Neuronal stem cell (in vitro differentiated cells): Measurements from ENCODE around the gene GPC1.
"Not testable (repeated sequence)": the region's sequence is repeated elsewhere in the genome, so short reads cannot be mapped to it uniquely, and the experiment has no call there.

Experiments used
- DNase-seq: peaks from one replicate; pipeline ENCODE4 v3.0.0-alpha.2; 2013; ENCODE audit warnings: low spot score
- H2AFZ ChIP-seq: one replicate; pipeline ENCODE4 v1.6.1; 2013; ENCODE audit warnings: mild to moderate bottlenecking, low read length, inconsistent platforms
- H2AK5ac ChIP-seq: 2 replicates; pipeline ENCODE4 v1.6.1; 2013; ENCODE audit warnings: low read depth, mild to moderate bottlenecking, inconsistent platforms, low read length, moderate library complexity, mixed read lengths
- H2BK120ac ChIP-seq: 2 replicates; pipeline ENCODE4 v1.6.1; 2013; ENCODE audit warnings: low read depth, mild to moderate bottlenecking, inconsistent platforms, low read length, moderate library complexity, mixed read lengths
- H2BK12ac ChIP-seq: one replicate; pipeline ENCODE4 v1.6.1; 2013; ENCODE audit warnings: low read length, inconsistent platforms
- H2BK15ac ChIP-seq: 2 replicates; pipeline ENCODE4 v1.6.1; 2013; ENCODE audit warnings: mild to moderate bottlenecking, low read length, inconsistent platforms, mixed read lengths
- H2BK5ac ChIP-seq: one replicate; pipeline ENCODE4 v1.6.1; 2013; ENCODE audit warnings: inconsistent platforms, mild to moderate bottlenecking, low read length, moderate library complexity
- H3K14ac ChIP-seq: one replicate; pipeline ENCODE4 v1.6.1; 2013; ENCODE audit warnings: low read length, inconsistent platforms
- H3K18ac ChIP-seq: 2 replicates; pipeline ENCODE4 v1.6.1; 2013; ENCODE audit warnings: low read length, inconsistent platforms
- H3K23ac ChIP-seq: 2 replicates; pipeline ENCODE4 v1.6.1; 2013; ENCODE audit warnings: low read depth, mild to moderate bottlenecking, mixed read lengths, low read length, inconsistent platforms; ENCODE audit not compliant: poor library complexity
- H3K27ac ChIP-seq: replicated peaks from 3 replicates; pipeline ENCODE4 v1.5.1; 2013; ENCODE audit warnings: low read length, inconsistent platforms
- H3K27me3 ChIP-seq, 3 experiments: 2 replicates each; pipeline ENCODE4 v1.6.1; 2013; ENCODE audit warnings: low read length in 3 of 3, mild to moderate bottlenecking in 2 of 3, inconsistent platforms in 1 of 3, low read depth in 1 of 3, mixed read lengths in 1 of 3, moderate library complexity in 1 of 3; ENCODE audit not compliant: control insufficient read depth in 3 of 3, insufficient read depth in 3 of 3
- H3K36me3 ChIP-seq, 2 donors: replicated peaks in 1 of 2; 2 replicates each; pipeline ENCODE4 v1.6.1; 2013; ENCODE audit warnings: low read length in 2 of 2; ENCODE audit not compliant: control insufficient read depth in 2 of 2, insufficient read depth in 2 of 2
- H3K4ac ChIP-seq: 2 replicates; pipeline ENCODE4 v1.6.1; 2013; ENCODE audit warnings: inconsistent platforms, mild to moderate bottlenecking, low read length, moderate library complexity
- H3K4me1 ChIP-seq, 2 donors: 1 replicate in 1 of 2; 2 replicates in 1 of 2; pipeline ENCODE4 v1.6.1; 2013; ENCODE audit warnings: low read length in 2 of 2, low read depth in 1 of 2; ENCODE audit not compliant: control insufficient read depth in 2 of 2, insufficient read depth in 1 of 2
- H3K4me2 ChIP-seq: one replicate; pipeline ENCODE4 v1.6.1; 2013; ENCODE audit warnings: mild to moderate bottlenecking, low read length, inconsistent platforms; ENCODE audit not compliant: insufficient read depth, poor library complexity, severe bottlenecking
- H3K4me3 ChIP-seq, 2 donors: 2 replicates each; pipeline ENCODE4 v1.5.1; 2013; ENCODE audit warnings: low read length in 2 of 2, mild to moderate bottlenecking in 2 of 2, inconsistent platforms in 1 of 2, moderate library complexity in 1 of 2
- H3K79me1 ChIP-seq: one replicate; pipeline ENCODE4 v1.6.1; 2013; ENCODE audit warnings: low read depth, mild to moderate bottlenecking, inconsistent platforms, low read length, moderate library complexity
- H3K9ac ChIP-seq: one replicate; pipeline ENCODE4 v1.6.1; 2013; ENCODE audit warnings: mild to moderate bottlenecking, low read depth, low read length, inconsistent platforms; ENCODE audit not compliant: poor library complexity
- H3K9me3 ChIP-seq, 2 donors: replicated peaks in 1 of 2; 2 replicates each; pipeline versions ENCODE3 to v1.6.1; 2013; ENCODE audit warnings: low read length in 2 of 2, mild to moderate bottlenecking in 2 of 2, inconsistent platforms in 1 of 2, low read depth in 1 of 2, mixed read lengths in 1 of 2, moderate library complexity in 1 of 2; ENCODE audit not compliant: control insufficient read depth in 2 of 2, insufficient read depth in 1 of 2
- H4K8ac ChIP-seq: one replicate; pipeline ENCODE4 v1.6.1; 2013; ENCODE audit warnings: low read depth, mild to moderate bottlenecking, inconsistent platforms, low read length, moderate library complexity
- H4K91ac ChIP-seq: one replicate; pipeline ENCODE4 v1.6.1; 2013; ENCODE audit warnings: low read length, low read depth, mild to moderate bottlenecking, inconsistent platforms; ENCODE audit not compliant: poor library complexity
- WGBS, 2 donors: extraction: QIAGEN DNeasy Blood & Tissue Kit; methylation state at CpG; one replicate each; pipeline ENCODE4 v1.1.7; 2013; ENCODE audit warnings: missing lambda C conversion rate in 2 of 2, mixed read lengths in 1 of 2; ENCODE audit not compliant: insufficient read length in 2 of 2, insufficient replicate concordance in 1 of 2; ENCODE audit errors: extremely low coverage in 2 of 2; 5-methylcytosine and 5-hydroxymethylcytosine counted together

GPC1 gene

GRCh38 chr2:240494194-240494793 lies 58.8 kb downstream of the GPC1 start:
- Histone ChIP-seq H2BK5ac (no peak overlapping the region), H4K8ac (no peak overlapping the region), H3K23ac (no peak overlapping the region), H3K27me3 (no peaks in the 10 kb centered on the region), H3K14ac (no peak overlapping the region), H3K9ac (no peak overlapping the region), H3K9me3 (peaks cover 5 to 21% of the 10 kb centered on the region in 2 donors), H3K4me2 (no peak overlapping the region), H3K79me1 (peaks cover 2% of the 10 kb centered on the region), H2BK15ac (no peak overlapping the region), H3K18ac (no peak overlapping the region), H3K4ac (no peak overlapping the region), H2AFZ (no peak overlapping the region), H2AK5ac (no peak overlapping the region), H3K4me1 (no peaks in the 10 kb centered on the region), H3K4me3 (peak overlapping the region in 1 of 2 donors; percentile 47), H2BK12ac (no peak overlapping the region), H4K91ac (no peak overlapping the region), H3K27ac (no peak overlapping the region), H2BK120ac (no peak overlapping the region), H3K36me3 (peaks cover 0 to 28% of the 10 kb centered on the region in 2 donors)
- no CpG with 5 or more reads among the region's 1 CpG for WGBS, 2 donors
- no peak for DNase-seq

- H3K9ac ChIP-seq, H3K27ac ChIP-seq, H3K79me1 ChIP-seq, H3K14ac ChIP-seq, H3K27me3 ChIP-seq, H2AFZ ChIP-seq, H2BK120ac ChIP-seq, H2AK5ac ChIP-seq, H2BK15ac ChIP-seq, H3K4me2 ChIP-seq, H4K8ac ChIP-seq, DNase-seq, H3K4me3 ChIP-seq, H3K4ac ChIP-seq, H3K4me1 ChIP-seq, H3K18ac ChIP-seq, H4K91ac ChIP-seq, H2BK5ac ChIP-seq, H2BK12ac ChIP-seq, H3K23ac ChIP-seq: not testable (repeated sequence)
- Histone ChIP-seq H3K36me3 (peaks cover 0 to 35% of the 10 kb centered on the region in 2 donors), H3K9me3 (peaks cover 5 to 21% of the 10 kb centered on the region in 2 donors)
- WGBS, 2 donors = no CpG with 5 or more reads among the region's 11 CpGs
Measured at GRCh38 chr2:240494942-240495341, 59.5 kb downstream of the GPC1 start.

- WGBS, 2 donors = no CpG with 5 or more reads among the region's 7 CpGs
Measured at GRCh38 chr2:240497082-240497481, 61.6 kb downstream of the GPC1 start.

GRCh38 chr2:240498171-240498957 lies 62.9 kb downstream of the GPC1 start:
- Histone ChIP-seq H3K9ac (no peak overlapping the region), H2BK12ac (no peak overlapping the region), H2BK120ac (no peak overlapping the region), H3K23ac (no peak overlapping the region), H3K27me3 (no peaks in the 10 kb centered on the region), H3K4me1 (no peaks in the 10 kb centered on the region), H3K4me3 (no peak overlapping the region), H2AFZ (no peak overlapping the region), H3K36me3 (peaks cover 0 to 42% of the 10 kb centered on the region in 2 donors), H2BK15ac (no peak overlapping the region), H3K4me2 (no peak overlapping the region), H3K18ac (no peak overlapping the region), H3K27ac (no peak overlapping the region), H2AK5ac (peak overlapping the region; percentile 63), H2BK5ac (no peak overlapping the region), H3K9me3 (peaks cover 4 to 5% of the 10 kb centered on the region in 2 donors), H4K91ac (no peak overlapping the region), H4K8ac (no peak overlapping the region), H3K4ac (no peak overlapping the region), H3K14ac (peak overlapping the region; percentile 75), H3K79me1 (peaks cover 11% of the 10 kb centered on the region)
- WGBS, 2 donors = no CpG with 5 or more reads among the region's 13 CpGs
- no peak for DNase-seq

More at GRCh38 chr2:240497082-240497481, 61.6 kb downstream of the GPC1 start:
- Histone ChIP-seq H3K9me3 (peaks cover 5 to 12% of the 10 kb centered on the region in 2 donors), H3K36me3 (peaks cover 0 to 42% of the 10 kb centered on the region in 2 donors), H3K79me1 (peaks cover 11% of the 10 kb centered on the region)
- not testable (repeated sequence) for H3K14ac ChIP-seq, H4K8ac ChIP-seq, H3K4me2 ChIP-seq, H2BK5ac ChIP-seq, H2BK15ac ChIP-seq, H3K4ac ChIP-seq, H2AK5ac ChIP-seq, H3K27me3 ChIP-seq, H3K18ac ChIP-seq, H4K91ac ChIP-seq, DNase-seq, H3K4me3 ChIP-seq, H3K27ac ChIP-seq, H3K9ac ChIP-seq, H2AFZ ChIP-seq, H3K23ac ChIP-seq, H3K4me1 ChIP-seq, H2BK120ac ChIP-seq, H2BK12ac ChIP-seq
